Neural cell (in vitro differentiated cells): Measurements from ENCODE around the gene TMEM117.

Source experiments
- CTCF ChIP-seq: fragments of 450-650 bp; IDR thresholded peaks from 2 replicates; pipeline ENCODE4 v1.5.1; 2014; ENCODE audit warnings: antibody characterized with exemption, mild to moderate bottlenecking, moderate library complexity; ENCODE audit not compliant: poor library complexity, severe bottlenecking
- EP300 ChIP-seq: fragments of 450-650 bp; conservative IDR thresholded peaks from 2 replicates; pipeline ENCODE4 v1.6.1; 2014; ENCODE audit warnings: antibody characterized with exemption, mild to moderate bottlenecking, moderate library complexity; ENCODE audit not compliant: poor library complexity, severe bottlenecking
- MXI1 ChIP-seq: fragments of 450-650 bp; conservative IDR thresholded peaks from 2 replicates; pipeline ENCODE4 v1.6.1; 2014; ENCODE audit warnings: antibody characterized with exemption, mild to moderate bottlenecking; ENCODE audit not compliant: poor library complexity, severe bottlenecking
- RAD21 ChIP-seq: fragments of 450-650 bp; conservative IDR thresholded peaks from 2 replicates; pipeline ENCODE4 v1.6.1; 2014; ENCODE audit warnings: antibody characterized with exemption, mild to moderate bottlenecking, moderate library complexity
- TAF1 ChIP-seq: IDR thresholded peaks from 2 replicates; pipeline ENCODE4 v1.6.1; 2012; ENCODE audit warnings: low read depth
- TF ChIP-seq, protein P1 (sequence below): IDR thresholded peaks from 2 replicates; pipeline ENCODE4 v1.6.1; 2012; ENCODE audit warnings: borderline replicate concordance

DNA sequence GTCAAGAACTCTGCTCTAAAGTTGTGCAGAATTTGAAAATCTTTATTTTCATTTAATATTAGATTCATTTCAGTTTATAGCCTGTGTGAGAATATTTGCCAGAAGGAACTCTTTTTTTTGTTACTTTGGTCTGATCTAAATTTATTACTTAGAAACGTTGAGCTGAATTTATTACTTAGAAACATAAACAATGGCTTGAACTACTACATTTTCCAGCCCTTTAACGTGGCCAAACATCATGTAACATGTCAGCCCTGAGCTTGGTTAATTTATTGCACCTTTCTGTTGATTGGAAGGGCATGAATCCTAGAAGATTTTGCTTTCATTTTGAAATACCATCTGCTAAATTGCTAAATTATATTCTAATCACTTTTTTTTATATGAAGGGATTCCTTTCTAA, 241.4 kb downstream of the TMEM117 start:
- TF ChIP-seq, protein P1, sequence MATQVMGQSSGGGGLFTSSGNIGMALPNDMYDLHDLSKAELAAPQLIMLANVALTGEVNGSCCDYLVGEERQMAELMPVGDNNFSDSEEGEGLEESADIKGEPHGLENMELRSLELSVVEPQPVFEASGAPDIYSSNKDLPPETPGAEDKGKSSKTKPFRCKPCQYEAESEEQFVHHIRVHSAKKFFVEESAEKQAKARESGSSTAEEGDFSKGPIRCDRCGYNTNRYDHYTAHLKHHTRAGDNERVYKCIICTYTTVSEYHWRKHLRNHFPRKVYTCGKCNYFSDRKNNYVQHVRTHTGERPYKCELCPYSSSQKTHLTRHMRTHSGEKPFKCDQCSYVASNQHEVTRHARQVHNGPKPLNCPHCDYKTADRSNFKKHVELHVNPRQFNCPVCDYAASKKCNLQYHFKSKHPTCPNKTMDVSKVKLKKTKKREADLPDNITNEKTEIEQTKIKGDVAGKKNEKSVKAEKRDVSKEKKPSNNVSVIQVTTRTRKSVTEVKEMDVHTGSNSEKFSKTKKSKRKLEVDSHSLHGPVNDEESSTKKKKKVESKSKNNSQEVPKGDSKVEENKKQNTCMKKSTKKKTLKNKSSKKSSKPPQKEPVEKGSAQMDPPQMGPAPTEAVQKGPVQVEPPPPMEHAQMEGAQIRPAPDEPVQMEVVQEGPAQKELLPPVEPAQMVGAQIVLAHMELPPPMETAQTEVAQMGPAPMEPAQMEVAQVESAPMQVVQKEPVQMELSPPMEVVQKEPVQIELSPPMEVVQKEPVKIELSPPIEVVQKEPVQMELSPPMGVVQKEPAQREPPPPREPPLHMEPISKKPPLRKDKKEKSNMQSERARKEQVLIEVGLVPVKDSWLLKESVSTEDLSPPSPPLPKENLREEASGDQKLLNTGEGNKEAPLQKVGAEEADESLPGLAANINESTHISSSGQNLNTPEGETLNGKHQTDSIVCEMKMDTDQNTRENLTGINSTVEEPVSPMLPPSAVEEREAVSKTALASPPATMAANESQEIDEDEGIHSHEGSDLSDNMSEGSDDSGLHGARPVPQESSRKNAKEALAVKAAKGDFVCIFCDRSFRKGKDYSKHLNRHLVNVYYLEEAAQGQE, result no peak
- TF ChIP-seq CTCF (no peak), MXI1 (no peak), EP300 (no peak), TAF1 (no peak), RAD21 (no peak)
